Naive thymus-derived CD4-positive, alpha-beta T cell (primary cell): Measurements from ENCODE around the gene LLGL2. TPM values are rescaled to one million over a fixed set of nuclear protein-coding genes. Genes with fewer than 3 reads are reported as not detected.

Source experiments
- ATAC-seq: fragments of 150-1000 bp; cut with Tn5 transposase; 2 replicates; pipeline ENCODE4 v1.10.0; 2021; ENCODE audit warnings: mild to moderate bottlenecking, moderate library complexity
- CTCF ChIA-PET: fragments of 350-600 bp; sonication (Branson Sonifier 250); formaldehyde crosslinking; loops from one replicate; lab custom pipeline; 2021; ENCODE audit warnings: antibody characterized with exemption; lab: Charles Lee
- POLR2A ChIA-PET: fragments of 350-600 bp; sonication (Branson Sonifier 250); formaldehyde crosslinking; loops from one replicate; lab custom pipeline; 2021; ENCODE audit warnings: antibody characterized with exemption, inconsistent platforms; lab: Charles Lee
- DNase-seq, 9 donors: peaks; one replicate each; pipeline versions ENCODE4 v3.0.0 to v3.0.0-alpha.2; 2020 to 2022; ENCODE audit warnings: mixed read lengths in 1 of 9
- H3K27ac ChIP-seq: one replicate; pipeline ENCODE4 v1.7.0; 2013; ENCODE audit warnings: mild to moderate bottlenecking, low read depth, low read length, moderate library complexity
- H3K27me3 ChIP-seq, 2 donors: one replicate each; pipeline ENCODE4 v1.7.0; 2013; ENCODE audit warnings: low read length in 2 of 2, mild to moderate bottlenecking in 2 of 2, moderate library complexity in 2 of 2; ENCODE audit not compliant: control insufficient read depth in 2 of 2, insufficient read depth in 2 of 2
- H3K36me3 ChIP-seq, 3 experiments: 1 replicate in 2 of 3; 2 replicates in 1 of 3; pipeline ENCODE4 v1.7.0; 2013; ENCODE audit warnings: low read length in 3 of 3, mild to moderate bottlenecking in 3 of 3, moderate library complexity in 1 of 3; ENCODE audit not compliant: insufficient read depth in 3 of 3, control insufficient read depth in 2 of 3
- H3K4me1 ChIP-seq, 2 donors: one replicate each; pipeline ENCODE4 v1.7.0; 2013; ENCODE audit warnings: low read length in 2 of 2, mild to moderate bottlenecking in 2 of 2, moderate library complexity in 1 of 2; ENCODE audit not compliant: control insufficient read depth in 2 of 2, insufficient read depth in 2 of 2
- H3K4me3 ChIP-seq: 2 replicates; pipeline ENCODE4 v1.7.0; 2013; ENCODE audit warnings: mild to moderate bottlenecking, low read length
- H3K9me3 ChIP-seq, 3 experiments: 1 replicate in 2 of 3; 2 replicates in 1 of 3; pipeline ENCODE4 v1.7.0; 2013; ENCODE audit warnings: low read length in 3 of 3; ENCODE audit not compliant: control insufficient read depth in 2 of 3
- H3K27ac Mint-ChIP-seq, 9 donors: one replicate each; pipeline ENCODE4 v1.8.0; 2020 to 2022; ENCODE audit warnings: mixed read lengths in 9 of 9, mild to moderate bottlenecking in 8 of 9, moderate library complexity in 5 of 9, inconsistent platforms in 2 of 9
- H3K27me3 Mint-ChIP-seq, 5 donors: one replicate each; pipeline ENCODE4 v1.8.0; 2021 to 2022; ENCODE audit warnings: mixed read lengths in 5 of 5, mild to moderate bottlenecking in 1 of 5
- H3K36me3 Mint-ChIP-seq, 5 donors: one replicate each; pipeline ENCODE4 v1.8.0; 2020 to 2022; ENCODE audit warnings: mixed read lengths in 5 of 5, mild to moderate bottlenecking in 3 of 5, inconsistent platforms in 1 of 5
- H3K4me1 Mint-ChIP-seq, 7 donors: one replicate each; pipeline ENCODE4 v1.8.0; 2020 to 2022; ENCODE audit warnings: mixed read lengths in 7 of 7, mild to moderate bottlenecking in 3 of 7, inconsistent platforms in 1 of 7
- H3K4me3 Mint-ChIP-seq, 10 donors: one replicate each; pipeline ENCODE4 v1.8.0; 2020 to 2022; ENCODE audit warnings: mild to moderate bottlenecking in 10 of 10, mixed read lengths in 10 of 10, moderate library complexity in 6 of 10, inconsistent platforms in 2 of 10
- H3K9me3 Mint-ChIP-seq, 11 donors: one replicate each; pipeline ENCODE4 v1.8.0; 2020 to 2022; ENCODE audit warnings: mixed read lengths in 11 of 11, mild to moderate bottlenecking in 4 of 11, inconsistent platforms in 1 of 11, moderate library complexity in 1 of 11
- intact Hi-C, 2 donors: fragments of 100-400 bp; cut with micrococcal nuclease; formaldehyde crosslinking; loops; one replicate each; pipeline ENCODE4 v1.15.1; 2023
- polyA plus RNA-seq, 2 donors: library from polyadenylated mRNA; unstranded; fragments of 300-500 nt; fragmentation: Illumina TruSeq; gene quantifications; one replicate each; pipeline ENCODE4 v1.2.3, GENCODE V29; 2021
- total RNA-seq, 6 experiments: library from RNA in 5 of 6; stranded (reverse) in 5 of 6; gene quantifications; 1 replicate in 5 of 6; 2 replicates in 1 of 6; pipeline ENCODE4 v1.2.3 and lab custom pipeline; 2021 to 2026

The LLGL2 gene
- total and polyA plus RNA-seq, 7 experiments from 2014 or later: 9.2 to 55.7 (median 26.5) TPM

DNA sequence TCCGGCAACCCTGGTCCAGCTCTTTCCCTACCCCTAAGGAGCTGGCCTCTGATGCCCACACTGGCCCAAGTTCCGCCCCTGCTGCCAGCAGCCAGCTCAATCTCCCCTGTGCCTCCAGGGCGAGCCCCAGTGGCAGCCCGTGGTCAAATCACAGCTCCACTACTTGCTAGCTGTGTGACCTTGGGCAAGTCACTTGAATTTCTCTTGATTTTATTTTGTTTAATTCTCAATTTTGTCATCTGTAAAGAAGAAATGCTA is 20.4 kb upstream of the LLGL2 start:
- no peaks in the 10 kb centered on the region for H3K36me3 Mint-ChIP-seq
- Histone ChIP-seq H3K36me3 (peaks cover 0 to 2% (median 0%) of the 10 kb centered on the region in 3 experiments), H3K4me3 (no peak overlapping the region), H3K9me3 (no peaks in the 10 kb centered on the region), H3K27ac (no peak overlapping the region), H3K27me3 (no peaks in the 10 kb centered on the region), H3K4me1 (no peaks in the 10 kb centered on the region)
- no peak overlapping the region for H3K27ac Mint-ChIP-seq
- ATAC-seq (no peak), DNase-seq (no peak)
- intact Hi-C loops: loop anchor here in 1 of 2 donors (2.0 kb wide), 1 partner anchor 58 kb away; no protein-coding TSS in a partner anchor
- no peak overlapping the region for H3K4me3 Mint-ChIP-seq
- CTCF ChIA-PET: interaction anchor here (1.6 kb wide), 1 partner anchor 13 kb away, joined by 4 read pairs; no protein-coding TSS in a partner anchor
- H3K27me3 Mint-ChIP-seq: no peaks in the 10 kb centered on the region
- POLR2A ChIA-PET: interaction anchor here (1.0 kb wide), 1 partner anchor 516 kb away, joined by 3 read pairs; no protein-coding TSS in a partner anchor
- H3K9me3 Mint-ChIP-seq: no peaks in the 10 kb centered on the region
- peaks cover 0 to 3% (median 0%) of the 10 kb centered on the region in 7 donors for H3K4me1 Mint-ChIP-seq

DNA sequence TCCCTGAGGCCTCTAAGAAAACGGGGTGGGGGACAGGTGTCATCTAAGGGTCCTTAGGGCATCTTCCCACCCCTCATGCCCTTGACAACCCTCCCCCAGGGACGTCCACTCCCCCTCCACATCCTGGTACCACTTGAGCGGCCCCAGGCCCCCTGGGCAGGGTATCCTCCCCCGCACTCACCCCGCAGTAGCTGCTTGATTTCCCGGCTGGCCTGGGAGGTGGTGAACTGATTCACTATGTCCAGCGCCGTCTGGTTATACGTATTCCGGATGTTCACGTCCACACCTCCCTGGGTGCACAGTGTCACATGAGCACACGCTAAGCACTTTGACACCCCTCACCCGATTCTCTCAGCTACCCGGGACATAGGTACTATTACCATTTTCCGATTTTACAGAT is 19.9 kb upstream of the LLGL2 start:
- H3K9me3 ChIP-seq: no peaks in the 10 kb centered on the region
- H3K9me3 Mint-ChIP-seq: no peaks in the 10 kb centered on the region
- CTCF ChIA-PET: interaction anchor here (1.6 kb wide), 1 partner anchor 13 kb away, joined by 4 read pairs; no protein-coding TSS in a partner anchor
- H3K27ac Mint-ChIP-seq: no peak overlapping the region
- peaks cover 0 to 3% (median 0%) of the 10 kb centered on the region in 7 donors for H3K4me1 Mint-ChIP-seq
- H3K4me3 Mint-ChIP-seq: no peak overlapping the region
- POLR2A ChIA-PET: interaction anchor here (1.0 kb wide), 1 partner anchor 517 kb away, joined by 3 read pairs; no protein-coding TSS in a partner anchor
- H3K4me3 ChIP-seq: no peak overlapping the region
- intact Hi-C loops: loop anchor here in 1 of 2 donors (2.0 kb wide), 1 partner anchor 57 kb away; no protein-coding TSS in a partner anchor
- no peak for DNase-seq
- no peaks in the 10 kb centered on the region for H3K27me3 ChIP-seq
- H3K4me1 ChIP-seq: no peaks in the 10 kb centered on the region
- H3K36me3 ChIP-seq: no peaks in the 10 kb centered on the region
- no peak overlapping the region for H3K27ac ChIP-seq
- H3K36me3 Mint-ChIP-seq: no peaks in the 10 kb centered on the region
- no peaks in the 10 kb centered on the region for H3K27me3 Mint-ChIP-seq
- no peak for ATAC-seq

DNA sequence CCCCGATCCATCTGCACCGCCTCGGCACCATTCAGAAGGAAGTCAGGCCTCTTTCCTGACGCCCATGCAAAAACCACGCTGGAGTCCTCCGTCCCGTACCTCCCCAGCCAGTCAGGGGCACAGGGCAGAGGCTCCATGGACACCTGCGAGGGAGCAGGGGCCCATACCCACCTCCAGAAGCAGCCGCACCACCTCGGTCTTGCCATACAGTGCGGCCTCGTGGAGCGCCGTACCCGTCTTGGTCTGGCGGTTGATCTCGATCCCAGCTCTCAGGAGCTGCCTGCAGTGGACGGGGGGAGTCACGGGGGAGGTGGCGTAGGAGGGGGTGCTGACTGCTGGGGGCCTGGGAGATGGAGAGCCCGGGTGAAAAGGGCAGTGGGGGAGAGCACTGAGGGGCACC is 19.4 kb upstream of the LLGL2 start:
- H3K36me3 Mint-ChIP-seq: no peaks in the 10 kb centered on the region
- Histone ChIP-seq H3K36me3 (no peaks in the 10 kb centered on the region), H3K4me1 (no peaks in the 10 kb centered on the region), H3K4me3 (no peak overlapping the region), H3K9me3 (no peaks in the 10 kb centered on the region), H3K27ac (no peak overlapping the region), H3K27me3 (no peaks in the 10 kb centered on the region)
- no peak for DNase-seq
- H3K27ac Mint-ChIP-seq: no peak overlapping the region
- no peak overlapping the region for H3K4me3 Mint-ChIP-seq
- intact Hi-C loops: no loop called here
- peaks cover 0 to 3% (median 0%) of the 10 kb centered on the region in 7 donors for H3K4me1 Mint-ChIP-seq
- no peaks in the 10 kb centered on the region for H3K9me3 Mint-ChIP-seq
- ATAC-seq: no peak
- H3K27me3 Mint-ChIP-seq: no peaks in the 10 kb centered on the region
- ChIA-PET POLR2A (interaction anchor here (1.0 kb wide), 1 partner anchor 518 kb away, joined by 3 read pairs; no protein-coding TSS in a partner anchor), CTCF (interaction anchor here (0.5 to 1.6 kb wide), 2 partner anchors 12 to 16 kb away, joined by 3 to 4 read pairs; no protein-coding TSS in a partner anchor)

DNA sequence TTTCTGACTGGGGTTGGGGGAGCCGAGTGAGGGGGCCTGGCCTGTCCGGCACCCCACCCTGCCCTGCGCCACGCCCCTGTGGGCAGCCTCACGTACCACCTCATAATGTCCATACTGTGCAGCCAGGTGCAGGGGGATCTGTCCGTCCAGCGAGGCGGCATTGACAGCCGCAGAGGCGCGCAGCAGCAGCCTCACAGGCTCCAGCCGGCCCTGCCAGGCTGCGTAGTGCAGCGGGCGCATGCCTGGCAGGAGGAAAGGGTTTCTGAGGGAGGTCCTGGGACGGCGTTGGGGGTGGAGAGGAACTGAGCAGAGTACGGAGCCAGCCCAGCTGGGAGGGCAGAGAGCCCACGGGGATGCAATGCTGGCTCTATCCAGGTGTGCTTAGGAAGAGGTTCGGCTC is 18.6 kb upstream of the LLGL2 start:
- Mint-ChIP-seq H3K4me1 (peaks cover 0 to 3% (median 0%) of the 10 kb centered on the region in 7 donors), H3K4me3 (no peak overlapping the region), H3K36me3 (no peaks in the 10 kb centered on the region), H3K27me3 (no peaks in the 10 kb centered on the region), H3K9me3 (no peaks in the 10 kb centered on the region), H3K27ac (no peak overlapping the region)
- H3K4me1 ChIP-seq: no peaks in the 10 kb centered on the region
- H3K9me3 ChIP-seq: no peaks in the 10 kb centered on the region
- ChIA-PET CTCF (interaction anchor here (0.5 to 1.1 kb wide), 2 partner anchors 16 to 51 kb away, joined by 3 read pairs; no protein-coding TSS in a partner anchor), POLR2A (no interaction called here)
- intact Hi-C loops: no loop called here
- H3K36me3 ChIP-seq: no peaks in the 10 kb centered on the region
- H3K4me3 ChIP-seq: no peak overlapping the region
- no peaks in the 10 kb centered on the region for H3K27me3 ChIP-seq
- DNase-seq: no peak
- no peak overlapping the region for H3K27ac ChIP-seq
- ATAC-seq: no peak

DNA sequence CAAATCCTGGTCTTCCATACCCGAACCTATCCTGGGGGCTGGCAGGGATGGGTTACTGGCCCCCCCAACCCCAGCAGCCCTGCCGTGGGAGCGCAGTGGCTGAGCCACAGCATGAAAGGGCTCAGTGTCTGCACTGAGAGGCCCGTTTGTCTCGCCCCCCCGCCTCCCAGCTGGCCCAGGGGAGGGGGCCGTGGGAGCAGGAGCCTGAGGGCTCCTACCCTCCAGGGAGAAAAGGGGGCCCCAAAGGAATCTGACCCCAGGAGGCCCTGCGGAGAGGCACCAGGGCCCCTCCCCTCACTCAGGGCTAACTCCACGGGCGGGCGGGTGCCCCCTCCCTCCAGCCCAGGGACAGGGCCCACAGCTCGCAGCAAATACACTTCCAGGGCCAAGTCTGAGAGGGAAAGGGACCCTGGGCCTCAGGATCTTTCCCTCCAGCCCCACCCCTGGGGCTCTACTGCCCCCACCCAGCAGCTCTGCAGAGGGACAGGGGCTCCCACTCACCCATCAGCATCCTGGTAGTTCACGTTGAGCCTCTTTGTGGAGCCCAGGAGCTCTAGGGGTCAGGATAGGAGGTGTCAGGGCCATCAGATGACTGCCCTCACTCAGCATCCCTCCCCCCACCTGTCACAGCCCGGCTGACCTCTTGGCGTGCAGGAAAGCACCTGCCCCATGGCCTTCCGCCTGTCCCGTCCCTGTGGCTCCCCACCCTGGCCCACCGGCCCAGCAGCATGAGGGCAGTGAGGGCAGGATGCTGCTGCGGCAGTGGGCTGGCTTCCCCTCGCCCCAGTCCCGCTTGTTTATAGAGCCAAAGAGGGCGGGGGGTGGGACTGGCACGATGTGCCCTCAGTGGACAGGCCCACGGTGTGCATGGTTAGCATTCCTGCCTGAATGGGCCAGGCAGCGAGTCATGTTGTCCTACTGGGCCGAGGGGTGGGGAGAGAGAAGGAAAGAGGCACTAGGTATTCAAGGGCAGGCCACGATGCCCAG is 17.5 kb upstream of the LLGL2 start:
- ATAC-seq: no peak
- POLR2A ChIA-PET: interaction anchor here (0.6 kb wide), 1 partner anchor 12 kb away, joined by 3 read pairs; no protein-coding TSS in a partner anchor
- Mint-ChIP-seq H3K27ac (no peak overlapping the region), H3K4me1 (peaks cover 0 to 3% (median 0%) of the 10 kb centered on the region in 7 donors), H3K4me3 (no peak overlapping the region), H3K36me3 (no peaks in the 10 kb centered on the region), H3K9me3 (no peaks in the 10 kb centered on the region), H3K27me3 (peaks cover 0 to 3% (median 0%) of the 10 kb centered on the region in 5 donors)
- intact Hi-C loops: no loop called here
- Histone ChIP-seq H3K27ac (no peak overlapping the region), H3K36me3 (no peaks in the 10 kb centered on the region), H3K27me3 (no peaks in the 10 kb centered on the region), H3K4me3 (no peak overlapping the region), H3K4me1 (no peaks in the 10 kb centered on the region), H3K9me3 (no peaks in the 10 kb centered on the region)
- CTCF ChIA-PET: interaction anchor here (1.1 kb wide), 1 partner anchor 52 kb away, joined by 3 read pairs; no protein-coding TSS in a partner anchor
- DNase-seq: no peak

DNA sequence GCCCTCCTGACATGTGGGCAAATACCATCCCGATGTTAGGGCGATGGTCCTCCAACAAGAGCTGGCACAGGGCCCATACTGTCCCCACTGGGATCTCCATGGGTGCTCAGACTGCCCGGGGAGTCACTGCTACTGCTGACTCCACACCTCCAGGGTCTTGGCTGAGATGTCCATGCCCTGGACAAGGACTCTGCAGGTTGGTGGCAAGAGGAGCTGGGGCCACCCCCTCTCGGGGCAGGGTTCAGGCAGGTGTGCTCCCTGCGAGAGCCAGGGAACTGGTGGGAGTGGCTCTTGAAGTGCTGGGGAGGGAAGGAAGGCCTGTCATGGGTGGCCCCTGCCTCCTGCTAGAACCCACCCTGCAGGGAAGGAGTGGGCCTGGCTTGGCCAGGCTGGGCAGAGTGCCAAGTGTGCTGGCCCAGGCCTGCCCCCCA is 16.6 kb upstream of the LLGL2 start:
- CTCF ChIA-PET: interaction anchor here (1.1 kb wide), 1 partner anchor 53 kb away, joined by 3 read pairs; the partner anchor contains the start of gene TMEM94
- Mint-ChIP-seq H3K27ac (no peak overlapping the region), H3K36me3 (no peaks in the 10 kb centered on the region), H3K4me3 (no peak overlapping the region), H3K9me3 (no peaks in the 10 kb centered on the region), H3K4me1 (peaks cover 0 to 3% (median 0%) of the 10 kb centered on the region in 7 donors), H3K27me3 (peaks cover 0 to 11% (median 0%) of the 10 kb centered on the region in 5 donors)
- intact Hi-C loops: no loop called here
- Histone ChIP-seq H3K4me3 (no peak overlapping the region), H3K9me3 (no peaks in the 10 kb centered on the region), H3K4me1 (no peaks in the 10 kb centered on the region), H3K27ac (no peak overlapping the region), H3K27me3 (no peaks in the 10 kb centered on the region), H3K36me3 (no peaks in the 10 kb centered on the region)
- POLR2A ChIA-PET: interaction anchor here (0.6 kb wide), 1 partner anchor 11 kb away, joined by 3 read pairs; no protein-coding TSS in a partner anchor
- ATAC-seq: no peak
- DNase-seq: no peak
